Glomerular endothelial cell (primary cell): ENCODE results near the gene PPM1E. TPM values are rescaled to one million over a fixed set of nuclear protein-coding genes. Genes with fewer than 3 reads are reported as not detected.
"Not testable (repeated sequence)": the region's sequence is repeated elsewhere in the genome, so short reads cannot be mapped to it uniquely, and the experiment has no call there.

Experiments used
- DNase-seq: peaks from one replicate; pipeline ENCODE4 v3.0.0-alpha.2; 2011; ENCODE audit warnings: low read depth, low spot score; ENCODE audit errors: extremely low read depth
- total RNA-seq: library from RNA; depleted of rRNA; stranded (reverse); fragments of >200 nt; gene quantifications from 2 replicates; pipeline ENCODE4 v1.2.3, GENCODE V29; 2015

PPM1E gene
- total RNA-seq, 1 donor from 2014 or later, result not detected

GRCh38 chr17:58837699-58838098 is 82.0 kb downstream of the PPM1E start:
- no peak for DNase-seq

- DNase-seq, result no peak
Measured at GRCh38 chr17:58840820-58841612, 85.4 kb downstream of the PPM1E start.

GRCh38 chr17:58846413-58846812 is 90.8 kb downstream of the PPM1E start:
- DNase-seq, result not testable (repeated sequence)

- DNase-seq, result not testable (repeated sequence)
Measured at GRCh38 chr17:58850106-58850505, 94.5 kb downstream of the PPM1E start.

GRCh38 chr17:58865301-58865700 is 109.6 kb downstream of the PPM1E start:
- DNase-seq, result no peak

- DNase-seq, result no peak
Measured at GRCh38 chr17:58870747-58871146, 115.1 kb downstream of the PPM1E start.

- no peak for DNase-seq
Measured at GRCh38 chr17:58873926-58874325, 118.3 kb downstream of the PPM1E start.

GRCh38 chr17:58875261-58875660 is 119.6 kb downstream of the PPM1E start:
- DNase-seq, result no peak

- DNase-seq, result no peak
Measured at GRCh38 chr17:58884161-58884560, 128.5 kb downstream of the PPM1E start.

GRCh38 chr17:58886514-58886913 is 130.9 kb downstream of the PPM1E start:
- DNase-seq, result no peak

GRCh38 chr17:58889928-58890327 is 134.3 kb downstream of the PPM1E start:
- DNase-seq, result no peak

- DNase-seq, result no peak
Measured at GRCh38 chr17:58899191-58899590, 143.5 kb downstream of the PPM1E start.

GRCh38 chr17:58902322-58902721 is 146.7 kb downstream of the PPM1E start:
- no peak for DNase-seq

- DNase-seq, result no peak
Measured at GRCh38 chr17:58911741-58912343, 156.2 kb downstream of the PPM1E start.

- DNase-seq, result no peak
Measured at GRCh38 chr17:58913552-58913951, 157.9 kb downstream of the PPM1E start.

- DNase-seq, result no peak
Measured at GRCh38 chr17:58913971-58914769, 158.5 kb downstream of the PPM1E start.

- no peak for DNase-seq
Measured at GRCh38 chr17:58917228-58917627, 161.6 kb downstream of the PPM1E start.

- DNase-seq, result no peak
Measured at GRCh38 chr17:58918072-58918471, 162.4 kb downstream of the PPM1E start.

- DNase-seq, result no peak
Measured at GRCh38 chr17:58918884-58919283, 163.2 kb downstream of the PPM1E start.

- DNase-seq, result no peak
Measured at GRCh38 chr17:58920773-58921172, 165.1 kb downstream of the PPM1E start.

- no peak for DNase-seq
Measured at GRCh38 chr17:58932956-58933355, 177.3 kb downstream of the PPM1E start.

- no peak for DNase-seq
Measured at GRCh38 chr17:58936295-58936694, 180.6 kb downstream of the PPM1E start.
